Adipocyte (in vitro differentiated cells): Measurements from ENCODE around the gene FAM209B.
"Not testable (repeated sequence)": the region's sequence is repeated elsewhere in the genome, so short reads cannot be mapped to it uniquely, and the experiment has no call there.

Experiments used
- DNase-seq: peaks from one replicate; pipeline ENCODE4 v3.0.0-alpha.2; 2015; ENCODE audit warnings: low read depth
- H3K27me3 ChIP-seq: replicated peaks from 2 replicates; pipeline ENCODE4 v1.7.0; 2013; ENCODE audit warnings: mild to moderate bottlenecking, low read length, moderate library complexity; ENCODE audit not compliant: control insufficient read depth, insufficient read depth
- H3K36me3 ChIP-seq: 2 replicates; pipeline ENCODE4 v1.7.0; 2013; ENCODE audit warnings: low read length, mild to moderate bottlenecking, moderate library complexity; ENCODE audit not compliant: control insufficient read depth, insufficient read depth, severe bottlenecking
- H3K4me1 ChIP-seq: 2 replicates; pipeline ENCODE4 v1.7.0; 2013; ENCODE audit warnings: mild to moderate bottlenecking, low read length, moderate library complexity; ENCODE audit not compliant: control insufficient read depth, insufficient read depth
- H3K4me3 ChIP-seq: 2 replicates; pipeline ENCODE4 v1.7.0; 2013; ENCODE audit warnings: mild to moderate bottlenecking, low read length, moderate library complexity
- H3K9ac ChIP-seq: 2 replicates; pipeline ENCODE4 v1.7.0; 2013; ENCODE audit warnings: mild to moderate bottlenecking, low read length, moderate library complexity
- H3K9me3 ChIP-seq: 2 replicates; pipeline ENCODE4 v1.7.0; 2013; ENCODE audit warnings: mild to moderate bottlenecking, low read length, moderate library complexity; ENCODE audit not compliant: control insufficient read depth

Gene FAM209B

DNA sequence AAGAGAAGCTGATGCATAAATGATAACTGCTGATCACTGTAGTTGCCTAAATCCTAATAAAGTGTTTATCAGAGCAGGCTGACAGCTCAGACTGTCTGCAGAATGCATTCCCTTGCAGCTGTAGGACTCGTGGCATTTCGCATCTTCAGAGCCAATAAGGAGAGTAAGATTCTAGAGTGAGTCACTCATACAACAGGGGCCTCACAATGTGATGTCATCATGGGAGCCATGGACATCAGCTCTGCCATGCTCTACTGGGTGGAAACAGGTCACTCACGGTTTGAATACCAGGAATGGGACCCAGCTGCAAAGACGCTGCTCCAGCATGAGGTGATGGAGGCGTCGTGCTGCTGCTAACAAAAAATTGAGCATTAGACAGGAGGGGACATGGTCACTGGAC lies 7.4 kb downstream of the FAM209B start:
- no peak overlapping the region for H3K9ac ChIP-seq
- DNase-seq: no peak
- no peaks in the 10 kb centered on the region for H3K36me3 ChIP-seq
- no peaks in the 10 kb centered on the region for H3K4me1 ChIP-seq
- H3K27me3 ChIP-seq: peaks cover 3% of the 10 kb centered on the region
- H3K9me3 ChIP-seq: no peaks in the 10 kb centered on the region
- no peak overlapping the region for H3K4me3 ChIP-seq

DNA sequence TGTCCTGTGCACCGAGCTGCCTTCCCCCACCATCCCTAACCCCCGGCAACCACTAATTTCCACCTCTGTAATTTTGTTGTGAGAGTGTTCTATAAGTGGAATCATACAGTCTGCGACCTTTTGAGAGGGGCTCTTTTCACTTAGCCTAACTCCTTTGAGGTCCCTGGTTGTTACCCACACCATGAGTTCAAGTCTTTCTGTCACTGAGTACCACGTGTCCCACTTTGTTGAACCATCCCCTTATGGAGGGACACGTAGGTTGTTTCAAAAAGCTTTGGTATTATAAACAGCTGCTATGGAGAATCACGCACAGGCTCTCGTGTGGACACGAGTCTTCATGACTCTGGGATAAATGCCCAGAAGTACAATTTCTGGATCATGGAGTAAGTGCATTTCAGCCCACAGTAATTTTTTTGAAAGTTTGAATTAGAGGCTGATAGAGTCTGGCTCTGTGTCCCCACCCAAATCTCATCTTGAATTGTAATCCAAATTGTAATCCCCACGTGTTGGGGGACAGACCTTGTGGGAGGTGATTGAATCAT lies 9.5 kb downstream of the FAM209B start:
- Histone ChIP-seq H3K9ac (no peak overlapping the region), H3K36me3 (no peaks in the 10 kb centered on the region), H3K4me3 (no peak overlapping the region), H3K4me1 (no peaks in the 10 kb centered on the region), H3K27me3 (peaks cover 10% of the 10 kb centered on the region), H3K9me3 (no peaks in the 10 kb centered on the region)
- DNase-seq: no peak

DNA sequence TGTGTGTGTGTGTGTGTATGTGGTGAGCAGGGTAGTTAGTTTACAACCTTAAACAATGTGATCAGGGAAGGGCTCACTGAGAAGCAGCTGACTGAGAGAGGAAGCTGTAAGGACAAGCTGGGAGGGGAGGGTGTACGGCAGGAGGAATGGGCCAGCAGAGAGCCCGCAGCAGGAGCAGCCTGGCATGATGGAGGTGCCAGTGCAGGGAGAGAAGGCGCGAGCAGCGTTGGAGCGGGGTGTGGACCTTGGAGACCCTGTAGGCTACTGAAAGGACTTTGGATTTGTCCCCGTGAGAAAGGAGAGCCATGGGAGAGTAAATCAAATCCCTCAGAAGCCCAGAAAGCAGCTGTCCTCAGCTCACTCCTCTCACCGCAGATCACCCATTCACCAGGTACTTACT lies 18.5 kb downstream of the FAM209B start:
- H3K27me3 ChIP-seq: peaks cover 19% of the 10 kb centered on the region
- H3K9ac ChIP-seq: no peak overlapping the region
- no peak for DNase-seq
- H3K4me1 ChIP-seq: peaks cover 8% of the 10 kb centered on the region
- peaks cover 12% of the 10 kb centered on the region for H3K9me3 ChIP-seq
- no peaks in the 10 kb centered on the region for H3K36me3 ChIP-seq
- no peak overlapping the region for H3K4me3 ChIP-seq

DNA sequence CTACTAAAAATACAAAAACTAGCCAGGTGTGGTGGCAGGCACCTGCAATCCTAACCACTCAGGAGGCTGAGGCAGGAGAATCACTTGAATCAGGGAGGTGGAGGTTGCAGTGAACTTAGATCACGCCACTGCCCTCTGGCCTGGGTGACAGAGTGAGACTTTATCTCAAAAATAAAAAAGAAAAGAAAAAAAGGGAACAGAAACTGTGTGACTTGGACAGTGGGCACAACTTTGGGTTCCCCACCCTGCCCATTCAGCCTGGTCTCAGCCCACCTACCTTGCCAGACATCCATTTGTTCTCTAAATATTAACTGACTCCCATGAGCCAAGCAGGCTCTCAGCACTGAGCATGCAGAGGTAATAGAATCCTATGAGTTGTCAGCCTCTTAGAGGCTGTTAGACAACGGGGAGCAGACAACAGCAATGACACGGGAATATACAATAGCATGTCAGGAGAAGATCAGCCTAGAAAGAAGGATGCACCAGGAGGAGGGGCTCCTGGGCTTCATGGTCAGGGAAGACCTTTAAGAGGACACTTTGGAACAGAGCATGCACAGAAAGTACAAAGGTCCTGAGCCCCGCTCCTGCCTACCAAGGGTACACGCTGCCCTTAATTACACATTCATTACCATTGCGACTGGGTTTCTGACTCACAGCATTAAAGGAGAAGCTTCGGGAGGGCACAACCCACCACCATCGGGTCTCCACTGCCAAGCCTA lies 20.0 kb downstream of the FAM209B start:
- Histone ChIP-seq H3K27me3 (peaks cover 11% of the 10 kb centered on the region), H3K9ac (no peak overlapping the region), H3K4me1 (peaks cover 8% of the 10 kb centered on the region), H3K36me3 (no peaks in the 10 kb centered on the region), H3K9me3 (peaks cover 9% of the 10 kb centered on the region), H3K4me3 (no peak overlapping the region)
- no peak for DNase-seq

DNA sequence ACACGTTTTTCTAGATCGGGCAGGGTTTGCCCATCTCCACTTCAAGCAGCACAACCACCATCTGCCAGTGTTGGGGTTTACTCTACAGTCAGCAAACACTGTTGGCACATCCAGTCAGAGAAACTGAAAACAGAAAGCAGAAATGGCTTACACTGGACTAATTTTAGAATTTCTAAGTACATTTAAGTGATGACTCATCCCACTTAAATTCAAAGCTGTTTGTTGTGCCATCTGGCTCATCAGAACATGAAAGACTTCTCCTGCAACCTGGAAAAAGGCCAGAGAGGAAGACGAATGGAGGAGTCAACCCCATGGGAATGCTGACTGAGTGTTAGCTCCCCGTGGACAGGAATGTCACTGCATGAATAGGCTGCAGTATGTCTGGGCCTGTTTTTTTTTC lies 21.8 kb downstream of the FAM209B start:
- Histone ChIP-seq H3K9me3 (no peaks in the 10 kb centered on the region), H3K36me3 (no peaks in the 10 kb centered on the region), H3K4me1 (peaks cover 8% of the 10 kb centered on the region), H3K4me3 (no peak overlapping the region), H3K27me3 (peaks cover 20% of the 10 kb centered on the region), H3K9ac (no peak overlapping the region)
- peak; percentile 95 for DNase-seq

DNA sequence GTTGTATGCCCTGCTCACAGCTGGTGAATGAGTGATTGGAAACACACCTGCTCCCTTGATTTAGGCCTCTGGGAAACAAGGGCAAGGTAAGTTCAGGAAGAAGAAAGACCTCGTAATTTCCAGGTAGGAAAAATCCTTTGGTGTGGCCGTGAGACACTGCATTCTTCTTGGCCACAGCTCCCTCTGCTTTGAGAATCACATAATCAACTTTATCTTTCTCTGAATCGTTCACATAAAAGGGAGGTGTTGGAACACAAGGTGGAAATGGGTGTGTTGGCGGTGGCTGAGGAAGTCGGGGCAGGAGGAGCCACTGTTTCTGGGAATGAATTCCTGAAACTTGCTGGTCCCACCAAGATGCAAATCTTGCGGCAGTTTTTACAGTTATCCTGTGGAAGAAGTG lies 25.9 kb downstream of the FAM209B start:
- H3K36me3 ChIP-seq: no peaks in the 10 kb centered on the region
- H3K27me3 ChIP-seq: peaks cover 24% of the 10 kb centered on the region
- H3K4me1 ChIP-seq: peaks cover 8% of the 10 kb centered on the region
- H3K9ac ChIP-seq: no peak overlapping the region
- DNase-seq: no peak
- no peaks in the 10 kb centered on the region for H3K9me3 ChIP-seq
- H3K4me3 ChIP-seq: no peak overlapping the region

DNA sequence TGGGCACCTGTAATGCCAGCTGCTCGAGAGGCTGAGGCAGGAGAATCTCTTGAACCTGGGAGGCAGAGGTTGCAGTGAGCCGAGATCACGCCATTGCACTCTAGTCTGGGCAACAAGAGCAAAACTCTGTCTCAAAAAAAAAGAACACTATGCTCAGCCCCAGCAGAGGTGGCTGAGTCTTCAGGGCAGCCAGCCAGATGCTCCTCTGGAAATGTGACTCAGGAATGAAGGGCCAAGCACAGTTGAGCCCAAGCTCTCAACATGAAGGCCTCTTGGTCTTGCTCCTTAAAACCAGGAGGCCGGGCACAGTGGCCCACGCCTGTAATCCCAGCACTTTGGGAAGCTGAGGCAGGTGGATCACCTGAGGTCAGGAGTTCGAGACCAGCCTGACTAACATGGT lies 31.5 kb downstream of the FAM209B start:
- H3K9ac ChIP-seq, H3K36me3 ChIP-seq, H3K4me3 ChIP-seq, H3K9me3 ChIP-seq, DNase-seq, H3K4me1 ChIP-seq: not testable (repeated sequence)
- H3K27me3 ChIP-seq: peaks cover 13% of the 10 kb centered on the region

DNA sequence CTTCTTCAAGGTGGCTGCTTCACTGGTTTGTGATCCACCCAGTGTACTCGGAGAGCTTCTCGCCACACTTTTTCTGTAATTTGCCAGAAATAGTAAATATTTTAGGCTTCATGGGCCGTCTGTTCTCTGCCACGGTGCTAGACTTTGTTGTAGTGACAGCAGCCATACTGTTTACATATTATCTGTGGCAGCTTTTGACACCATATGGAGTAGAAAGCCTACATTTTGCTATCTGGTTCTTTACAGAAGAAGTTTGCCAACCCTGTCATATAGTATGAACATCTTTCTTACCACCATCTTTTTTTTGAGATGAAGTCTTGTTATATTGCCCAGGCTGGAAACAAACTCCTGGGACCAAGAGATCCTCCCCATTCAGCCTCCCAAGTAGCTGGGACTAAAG lies 32.5 kb downstream of the FAM209B start:
- Histone ChIP-seq H3K9ac (no peak overlapping the region), H3K27me3 (peaks cover 5% of the 10 kb centered on the region), H3K9me3 (no peaks in the 10 kb centered on the region), H3K4me1 (no peaks in the 10 kb centered on the region), H3K4me3 (no peak overlapping the region), H3K36me3 (no peaks in the 10 kb centered on the region)
- no peak for DNase-seq

DNA sequence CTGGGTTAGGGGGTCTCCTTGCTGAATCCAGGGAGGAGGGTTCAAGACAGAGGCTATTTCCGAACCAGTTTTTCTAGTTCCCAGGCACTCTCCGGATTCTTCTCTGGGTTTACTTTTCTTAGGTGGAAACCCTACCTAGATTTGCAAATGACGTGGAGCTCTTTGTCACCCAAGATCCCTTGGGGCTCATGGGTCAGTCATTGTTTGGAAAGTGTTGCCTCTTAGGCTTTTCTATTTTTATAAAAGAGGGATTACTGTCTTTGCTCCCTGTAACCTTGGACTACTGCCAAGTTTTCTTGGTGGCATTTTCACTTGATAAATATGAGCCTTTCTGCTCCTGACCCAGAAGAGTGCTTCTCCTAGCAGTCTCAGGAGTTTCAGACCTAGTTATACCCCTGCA lies 33.6 kb downstream of the FAM209B start:
- DNase-seq: no peak
- Histone ChIP-seq H3K9me3 (peaks cover 4% of the 10 kb centered on the region), H3K4me3 (no peak overlapping the region), H3K27me3 (peaks cover 6% of the 10 kb centered on the region), H3K4me1 (no peaks in the 10 kb centered on the region), H3K36me3 (no peaks in the 10 kb centered on the region), H3K9ac (no peak overlapping the region)

DNA sequence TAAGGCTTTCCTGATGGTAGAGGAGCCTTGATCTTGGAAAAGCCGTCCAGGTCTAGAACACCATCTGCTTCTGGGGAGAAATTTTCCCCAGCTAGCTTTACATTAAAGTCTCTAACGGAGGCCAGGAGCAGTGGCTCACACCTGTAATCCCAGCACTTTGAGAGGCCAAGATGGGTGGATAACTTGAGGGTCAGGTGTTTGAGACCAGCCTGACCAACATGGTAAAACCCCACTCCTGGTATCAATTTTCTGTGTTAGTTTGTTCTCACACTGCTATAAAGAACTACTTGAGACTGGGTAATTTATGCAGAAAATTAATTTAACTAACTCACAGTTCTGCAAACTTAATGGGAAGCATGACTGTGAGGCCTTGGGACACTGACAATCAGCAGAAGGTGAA lies 37.8 kb downstream of the FAM209B start:
- Histone ChIP-seq H3K9me3 (peaks cover 4% of the 10 kb centered on the region), H3K4me1 (no peaks in the 10 kb centered on the region), H3K36me3 (no peaks in the 10 kb centered on the region), H3K4me3 (no peak overlapping the region), H3K27me3 (peaks cover 26% of the 10 kb centered on the region), H3K9ac (no peak overlapping the region)
- DNase-seq: no peak

DNA sequence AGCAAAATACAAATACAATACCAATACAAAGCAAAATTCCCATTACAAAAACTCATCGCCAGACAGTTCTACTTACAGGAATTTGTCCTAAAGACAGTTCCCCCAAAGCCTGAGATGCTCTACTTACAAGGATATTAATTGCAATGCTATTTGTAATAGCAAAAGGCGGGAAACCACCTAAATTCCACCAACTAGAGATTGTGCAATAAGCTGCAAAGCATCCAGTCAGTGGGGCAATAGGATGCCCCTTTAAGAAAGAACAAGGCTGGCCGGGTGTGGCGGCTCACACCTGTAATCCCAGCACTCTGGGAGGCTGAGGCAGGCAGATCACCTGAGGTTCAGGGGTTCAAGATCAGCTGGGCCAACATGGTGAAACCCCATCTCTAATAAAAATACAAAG lies 39.1 kb downstream of the FAM209B start:
- DNase-seq: peak; percentile 28
- no peak overlapping the region for H3K9ac ChIP-seq
- H3K4me3 ChIP-seq: no peak overlapping the region
- H3K9me3 ChIP-seq: peaks cover 4% of the 10 kb centered on the region
- H3K27me3 ChIP-seq: peaks cover 26% of the 10 kb centered on the region
- no peaks in the 10 kb centered on the region for H3K4me1 ChIP-seq
- H3K36me3 ChIP-seq: no peaks in the 10 kb centered on the region

DNA sequence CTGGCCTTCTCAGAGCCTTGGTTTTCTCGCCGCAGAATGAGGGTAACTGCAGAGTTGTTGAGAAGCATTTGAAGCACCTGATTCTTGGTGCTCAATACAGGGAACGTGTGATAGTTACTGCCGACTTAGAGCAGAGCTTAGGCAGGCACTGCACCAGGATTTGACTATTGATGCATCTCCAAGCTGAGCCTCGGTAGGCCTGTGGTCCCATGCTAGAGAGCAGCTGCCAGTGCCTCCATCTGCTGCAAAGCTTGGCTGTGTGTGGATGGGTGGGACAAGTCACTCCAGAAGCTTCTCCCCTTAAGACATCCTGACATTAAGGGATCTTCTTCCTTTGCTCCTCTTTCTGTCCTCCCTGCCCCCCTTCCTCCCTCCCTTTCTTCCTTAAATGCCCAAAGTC lies 40.9 kb downstream of the FAM209B start:
- peaks cover 4% of the 10 kb centered on the region for H3K9me3 ChIP-seq
- H3K9ac ChIP-seq: no peak overlapping the region
- DNase-seq: no peak
- no peak overlapping the region for H3K4me3 ChIP-seq
- H3K27me3 ChIP-seq: peaks cover 25% of the 10 kb centered on the region
- H3K36me3 ChIP-seq: no peaks in the 10 kb centered on the region
- H3K4me1 ChIP-seq: no peaks in the 10 kb centered on the region
